HL-60 (cell line): ENCODE measurements around the gene RNH1.

Source experiments
- CTCF ChIP-seq: IDR thresholded peaks from one replicate; pipeline ENCODE4 v1.5.1; 2011; ENCODE audit warnings: low read length, control low read depth, inconsistent platforms; ENCODE audit not compliant: insufficient read depth
- GABPA ChIP-seq: IDR thresholded peaks from 2 replicates; pipeline ENCODE4 v1.6.1; 2012; ENCODE audit warnings: low read depth
- SPI1 ChIP-seq: IDR thresholded peaks from 2 replicates; pipeline ENCODE4 v1.6.1; 2012; ENCODE audit warnings: low read depth, mild to moderate bottlenecking, borderline replicate concordance
- TF ChIP-seq, protein P1 (sequence below): IDR thresholded peaks from 2 replicates; pipeline ENCODE4 v1.6.1; 2012; ENCODE audit warnings: low read depth; ENCODE audit not compliant: insufficient replicate concordance

- TF ChIP-seq CTCF, result no peak
- TF ChIP-seq SPI1, result no peak
- TF ChIP-seq, protein P1, sequence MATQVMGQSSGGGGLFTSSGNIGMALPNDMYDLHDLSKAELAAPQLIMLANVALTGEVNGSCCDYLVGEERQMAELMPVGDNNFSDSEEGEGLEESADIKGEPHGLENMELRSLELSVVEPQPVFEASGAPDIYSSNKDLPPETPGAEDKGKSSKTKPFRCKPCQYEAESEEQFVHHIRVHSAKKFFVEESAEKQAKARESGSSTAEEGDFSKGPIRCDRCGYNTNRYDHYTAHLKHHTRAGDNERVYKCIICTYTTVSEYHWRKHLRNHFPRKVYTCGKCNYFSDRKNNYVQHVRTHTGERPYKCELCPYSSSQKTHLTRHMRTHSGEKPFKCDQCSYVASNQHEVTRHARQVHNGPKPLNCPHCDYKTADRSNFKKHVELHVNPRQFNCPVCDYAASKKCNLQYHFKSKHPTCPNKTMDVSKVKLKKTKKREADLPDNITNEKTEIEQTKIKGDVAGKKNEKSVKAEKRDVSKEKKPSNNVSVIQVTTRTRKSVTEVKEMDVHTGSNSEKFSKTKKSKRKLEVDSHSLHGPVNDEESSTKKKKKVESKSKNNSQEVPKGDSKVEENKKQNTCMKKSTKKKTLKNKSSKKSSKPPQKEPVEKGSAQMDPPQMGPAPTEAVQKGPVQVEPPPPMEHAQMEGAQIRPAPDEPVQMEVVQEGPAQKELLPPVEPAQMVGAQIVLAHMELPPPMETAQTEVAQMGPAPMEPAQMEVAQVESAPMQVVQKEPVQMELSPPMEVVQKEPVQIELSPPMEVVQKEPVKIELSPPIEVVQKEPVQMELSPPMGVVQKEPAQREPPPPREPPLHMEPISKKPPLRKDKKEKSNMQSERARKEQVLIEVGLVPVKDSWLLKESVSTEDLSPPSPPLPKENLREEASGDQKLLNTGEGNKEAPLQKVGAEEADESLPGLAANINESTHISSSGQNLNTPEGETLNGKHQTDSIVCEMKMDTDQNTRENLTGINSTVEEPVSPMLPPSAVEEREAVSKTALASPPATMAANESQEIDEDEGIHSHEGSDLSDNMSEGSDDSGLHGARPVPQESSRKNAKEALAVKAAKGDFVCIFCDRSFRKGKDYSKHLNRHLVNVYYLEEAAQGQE, result no peak
- TF ChIP-seq GABPA, result no peak
These were observed 41.9 kb upstream of the RNH1 start for GRCh38 chr11:548700-549603.
